Neural progenitor cell (in vitro differentiated cells): Measurements from ENCODE around the gene IGLL5. TPM values are rescaled to one million over a fixed set of nuclear protein-coding genes. Genes with fewer than 3 reads are reported as not detected.

ENCODE experiments used
- DNase-seq: peaks from one replicate; pipeline ENCODE4 v3.0.0-alpha.2; 2016; ENCODE audit warnings: low spot score
- H2AFZ ChIP-seq: fragments of 200-600 bp; sonication (generic); replicated peaks from 2 replicates; pipeline ENCODE4 v1.6.1; 2016; ENCODE audit warnings: antibody characterized with exemption
- H3F3A ChIP-seq: fragments of 200-600 bp; sonication (generic); 2 replicates; pipeline ENCODE4 v1.6.1; 2016; ENCODE audit warnings: antibody characterized with exemption, low read depth
- H3K27ac ChIP-seq: fragments of 200-600 bp; sonication (generic); 2 replicates; pipeline ENCODE4 v1.5.1; 2016; ENCODE audit warnings: mild to moderate bottlenecking
- H3K27me3 ChIP-seq: fragments of 200-600 bp; sonication (generic); 2 replicates; pipeline ENCODE4 v1.6.1; 2016; ENCODE audit warnings: mild to moderate bottlenecking, moderate library complexity
- H3K36me3 ChIP-seq: fragments of 200-600 bp; sonication (generic); 2 replicates; pipeline ENCODE4 v1.5.1; 2016
- H3K4me1 ChIP-seq: fragments of 200-600 bp; sonication (generic); 2 replicates; pipeline ENCODE4 v1.6.1; 2016; ENCODE audit warnings: mixed run types
- H3K4me2 ChIP-seq: fragments of 200-600 bp; sonication (generic); 2 replicates; pipeline ENCODE4 v1.6.1; 2016
- H3K4me3 ChIP-seq: fragments of 200-600 bp; sonication (generic); 2 replicates; pipeline ENCODE4 v1.5.1; 2016
- H3K79me2 ChIP-seq: fragments of 200-600 bp; sonication (generic); 2 replicates; pipeline ENCODE4 v1.6.1; 2016; ENCODE audit warnings: low read depth
- H3K9ac ChIP-seq: fragments of 200-600 bp; sonication (generic); 2 replicates; pipeline ENCODE4 v1.6.1; 2016
- H3K9me3 ChIP-seq: fragments of 200-600 bp; sonication (generic); 2 replicates; pipeline ENCODE4 v1.5.1; 2016; ENCODE audit warnings: low read depth
- H4K20me1 ChIP-seq: fragments of 200-600 bp; sonication (generic); 2 replicates; pipeline ENCODE4 v1.6.1; 2016; ENCODE audit warnings: low read depth
- H3K27ac Mint-ChIP-seq: 3 replicates; pipeline ENCODE4 v1.8.0; 2021; ENCODE audit warnings: mixed read lengths
- H3K27me3 Mint-ChIP-seq: 2 replicates; pipeline ENCODE4 v1.8.0; 2022; ENCODE audit warnings: low read depth, mild to moderate bottlenecking, inconsistent platforms, moderate library complexity, mixed read lengths; ENCODE audit not compliant: insufficient read depth
- H3K36me3 Mint-ChIP-seq: 3 replicates; pipeline ENCODE4 v1.8.0; 2021; ENCODE audit warnings: mixed read lengths
- H3K4me1 Mint-ChIP-seq: 3 replicates; pipeline ENCODE4 v1.8.0; 2021; ENCODE audit warnings: mixed read lengths
- H3K4me3 Mint-ChIP-seq: 3 replicates; pipeline ENCODE4 v1.8.0; 2021; ENCODE audit warnings: mild to moderate bottlenecking, moderate library complexity, mixed read lengths
- H3K9me3 Mint-ChIP-seq: 3 replicates; pipeline ENCODE4 v1.8.0; 2020; ENCODE audit warnings: mixed read lengths
- EZH2 ChIP-seq: fragments of 200-600 bp; sonication (generic); IDR thresholded peaks from 2 replicates; pipeline ENCODE4 v1.6.1; 2017; ENCODE audit warnings: antibody characterized with exemption, mild to moderate bottlenecking, moderate library complexity
- EZH2phosphoT487 ChIP-seq: fragments of 200-600 bp; sonication (generic); IDR thresholded peaks from 2 replicates; pipeline ENCODE4 v1.6.1; 2017; ENCODE audit warnings: antibody characterized with exemption
- total RNA-seq: library from RNA; depleted of rRNA; stranded (reverse); fragments of >200 nt; gene quantifications from 2 replicates; pipeline ENCODE4 v1.2.3, GENCODE V29; 2015; ENCODE audit warnings: low replicate concordance
- TF ChIP-seq, protein P1 (sequence below): fragments of 200-600 bp; sonication (generic); IDR thresholded peaks from 2 replicates; pipeline ENCODE4 v1.5.1; 2017; ENCODE audit warnings: antibody characterized with exemption, mild to moderate bottlenecking

Gene IGLL5
- total RNA-seq, 1 donor from 2014 or later: not detected

DNA sequence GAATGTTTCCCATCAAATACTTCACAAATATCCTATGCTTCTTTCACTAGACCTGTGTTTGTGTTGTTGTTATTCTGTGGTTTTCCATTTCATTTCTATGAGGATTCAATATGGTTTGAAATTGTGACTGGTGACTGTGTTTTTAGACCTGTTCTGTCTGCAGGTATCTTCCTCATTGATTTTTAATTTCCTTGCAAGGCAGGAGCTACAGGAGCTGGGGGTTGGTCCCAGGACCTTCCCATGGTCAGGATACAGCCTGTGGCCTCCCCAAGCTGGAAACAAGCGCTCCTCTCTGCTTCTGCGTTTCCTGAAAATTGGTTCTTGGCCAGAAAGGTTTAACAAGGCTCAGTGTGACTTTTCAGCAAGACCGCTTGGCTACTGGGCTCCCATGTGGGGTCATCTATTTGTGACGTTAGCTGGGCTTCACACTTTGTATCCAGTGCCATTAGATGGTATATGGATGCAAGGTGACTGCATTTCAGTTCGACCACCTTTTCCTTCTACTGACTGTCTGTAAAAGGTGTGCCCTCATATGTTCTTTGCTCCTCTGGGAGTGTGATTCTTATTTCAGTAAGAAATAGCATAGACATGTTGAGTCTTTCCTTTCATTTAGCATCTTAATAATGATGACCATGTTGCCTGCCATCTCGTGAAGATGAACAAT is 21.5 kb downstream of the IGLL5 start:
- H3K4me3 ChIP-seq: no peak overlapping the region
- H3K9me3 ChIP-seq: no peaks in the 10 kb centered on the region
- H2AFZ ChIP-seq: no peak overlapping the region
- no peak overlapping the region for H3K9ac ChIP-seq
- Mint-ChIP-seq H3K4me1 (no peaks in the 10 kb centered on the region), H3K27me3 (peaks cover 9% of the 10 kb centered on the region), H3K4me3 (no peak overlapping the region), H3K9me3 (no peaks in the 10 kb centered on the region), H3K27ac (no peak overlapping the region), H3K36me3 (no peaks in the 10 kb centered on the region)
- H3K4me1 ChIP-seq: no peaks in the 10 kb centered on the region
- no peaks in the 10 kb centered on the region for H4K20me1 ChIP-seq
- no peaks in the 10 kb centered on the region for H3F3A ChIP-seq
- no peak overlapping the region for H3K27ac ChIP-seq
- H3K79me2 ChIP-seq: no peaks in the 10 kb centered on the region
- peaks cover 90% of the 10 kb centered on the region for H3K27me3 ChIP-seq
- TF ChIP-seq EZH2: no peak
- no peak for TF ChIP-seq EZH2phosphoT487
- TF ChIP-seq, protein P1, sequence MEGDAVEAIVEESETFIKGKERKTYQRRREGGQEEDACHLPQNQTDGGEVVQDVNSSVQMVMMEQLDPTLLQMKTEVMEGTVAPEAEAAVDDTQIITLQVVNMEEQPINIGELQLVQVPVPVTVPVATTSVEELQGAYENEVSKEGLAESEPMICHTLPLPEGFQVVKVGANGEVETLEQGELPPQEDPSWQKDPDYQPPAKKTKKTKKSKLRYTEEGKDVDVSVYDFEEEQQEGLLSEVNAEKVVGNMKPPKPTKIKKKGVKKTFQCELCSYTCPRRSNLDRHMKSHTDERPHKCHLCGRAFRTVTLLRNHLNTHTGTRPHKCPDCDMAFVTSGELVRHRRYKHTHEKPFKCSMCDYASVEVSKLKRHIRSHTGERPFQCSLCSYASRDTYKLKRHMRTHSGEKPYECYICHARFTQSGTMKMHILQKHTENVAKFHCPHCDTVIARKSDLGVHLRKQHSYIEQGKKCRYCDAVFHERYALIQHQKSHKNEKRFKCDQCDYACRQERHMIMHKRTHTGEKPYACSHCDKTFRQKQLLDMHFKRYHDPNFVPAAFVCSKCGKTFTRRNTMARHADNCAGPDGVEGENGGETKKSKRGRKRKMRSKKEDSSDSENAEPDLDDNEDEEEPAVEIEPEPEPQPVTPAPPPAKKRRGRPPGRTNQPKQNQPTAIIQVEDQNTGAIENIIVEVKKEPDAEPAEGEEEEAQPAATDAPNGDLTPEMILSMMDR: no peak
- H3K4me2 ChIP-seq: no peak overlapping the region
- no peaks in the 10 kb centered on the region for H3K36me3 ChIP-seq
- no peak for DNase-seq

DNA sequence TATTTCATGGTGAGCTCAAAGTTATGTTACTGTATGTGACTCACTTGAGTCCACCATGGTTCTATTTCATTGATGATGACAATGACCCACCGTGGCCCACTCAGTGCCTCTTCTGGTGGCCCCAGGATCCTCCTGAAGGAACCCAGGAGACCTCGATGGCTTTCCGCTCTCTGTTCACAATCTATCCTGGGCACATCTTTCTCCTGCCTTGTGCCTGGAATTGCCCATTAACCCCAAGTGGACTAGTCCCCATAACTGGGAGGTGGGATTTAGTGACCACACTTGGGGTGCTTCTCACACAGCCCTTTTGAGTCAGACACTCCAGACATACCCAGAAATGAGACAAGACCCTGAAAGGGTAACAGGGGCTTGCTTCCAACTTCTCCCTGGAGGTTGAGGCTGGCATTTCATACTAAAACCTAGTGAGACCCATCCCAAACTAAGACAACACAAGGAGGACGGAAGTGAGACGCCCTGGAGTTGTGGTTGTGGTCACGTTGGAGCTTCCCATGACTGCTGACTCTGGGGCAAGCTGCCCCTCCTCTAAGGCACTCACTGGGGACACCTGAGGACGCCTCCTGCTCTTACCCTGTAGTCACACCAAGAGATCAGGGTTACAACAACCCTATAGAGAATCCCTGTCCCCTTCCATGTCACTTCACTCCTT is 22.1 kb downstream of the IGLL5 start:
- Histone ChIP-seq H3K9me3 (no peaks in the 10 kb centered on the region), H3K4me2 (no peak overlapping the region), H4K20me1 (no peaks in the 10 kb centered on the region), H3K27ac (no peak overlapping the region), H3K27me3 (peaks cover 90% of the 10 kb centered on the region), H2AFZ (no peak overlapping the region), H3K79me2 (no peaks in the 10 kb centered on the region), H3K4me3 (no peak overlapping the region), H3K36me3 (no peaks in the 10 kb centered on the region), H3F3A (no peaks in the 10 kb centered on the region), H3K9ac (no peak overlapping the region), H3K4me1 (no peaks in the 10 kb centered on the region)
- Mint-ChIP-seq H3K4me3 (no peak overlapping the region), H3K27ac (no peak overlapping the region), H3K27me3 (peaks cover 9% of the 10 kb centered on the region), H3K36me3 (no peaks in the 10 kb centered on the region), H3K9me3 (no peaks in the 10 kb centered on the region), H3K4me1 (peaks cover 2% of the 10 kb centered on the region)
- no peak for TF ChIP-seq EZH2phosphoT487
- TF ChIP-seq, protein P1: no peak
- TF ChIP-seq EZH2: no peak
- no peak for DNase-seq

DNA sequence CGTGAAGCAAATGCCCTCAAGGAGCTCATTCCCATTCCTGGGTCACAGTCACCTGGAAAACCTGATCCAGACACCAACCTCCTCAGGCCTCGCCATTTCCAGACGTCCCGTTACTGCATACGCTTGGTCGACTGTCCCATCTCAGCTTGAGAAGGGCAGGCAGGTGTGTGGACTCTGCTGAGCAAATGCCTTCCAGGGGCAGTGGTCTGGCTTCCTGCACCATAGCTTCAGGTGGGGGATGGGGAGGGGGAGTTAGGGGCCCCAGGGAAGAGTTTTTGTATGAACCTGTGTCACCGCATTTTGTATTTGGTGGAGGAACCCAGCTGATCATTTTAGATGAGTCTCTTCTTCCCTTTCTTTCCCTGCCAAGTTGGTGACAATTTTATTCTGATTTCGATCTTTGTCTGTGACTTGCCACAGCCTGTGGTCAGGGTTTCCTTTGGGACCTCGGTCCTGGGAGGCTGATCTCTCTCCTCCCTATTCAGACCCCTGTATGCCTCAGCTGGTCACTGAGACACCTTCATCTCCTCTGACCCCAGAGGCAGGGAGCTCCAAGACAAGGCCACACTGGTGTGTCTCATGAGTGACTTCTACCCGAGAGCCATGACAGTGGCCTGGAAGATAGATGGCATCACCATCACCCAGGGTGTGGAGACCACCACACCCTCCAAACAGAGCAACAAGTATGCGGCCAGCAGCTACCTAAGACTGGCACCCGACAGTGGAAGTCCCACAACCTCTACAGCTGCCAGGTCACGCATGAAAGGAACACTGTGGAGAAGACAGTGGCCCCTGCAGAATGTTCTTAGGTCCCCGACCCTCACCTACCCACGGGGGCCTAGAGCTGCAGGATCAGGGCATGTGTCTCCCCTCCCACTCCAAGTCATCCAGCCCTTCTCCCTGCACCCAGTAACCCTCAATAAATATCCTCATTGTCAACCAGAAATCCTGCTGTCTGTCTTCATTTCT is 22.9 kb downstream of the IGLL5 start:
- Histone ChIP-seq H2AFZ (no peak overlapping the region), H3K9ac (no peak overlapping the region), H3F3A (no peaks in the 10 kb centered on the region), H3K27ac (no peak overlapping the region), H4K20me1 (no peaks in the 10 kb centered on the region), H3K4me2 (no peak overlapping the region), H3K4me1 (no peaks in the 10 kb centered on the region), H3K4me3 (no peak overlapping the region), H3K79me2 (no peaks in the 10 kb centered on the region), H3K27me3 (peaks cover 95% of the 10 kb centered on the region), H3K9me3 (no peaks in the 10 kb centered on the region), H3K36me3 (no peaks in the 10 kb centered on the region)
- no peaks in the 10 kb centered on the region for H3K36me3 Mint-ChIP-seq
- no peak overlapping the region for H3K27ac Mint-ChIP-seq
- DNase-seq: no peak
- no peak overlapping the region for H3K4me3 Mint-ChIP-seq
- H3K27me3 Mint-ChIP-seq: peaks cover 5% of the 10 kb centered on the region
- H3K9me3 Mint-ChIP-seq: no peaks in the 10 kb centered on the region
- TF ChIP-seq EZH2phosphoT487 (no peak), EZH2 (no peak)
- TF ChIP-seq, protein P1: no peak
- H3K4me1 Mint-ChIP-seq: peaks cover 2% of the 10 kb centered on the region
